HG03354 (cell line): ENCODE measurements around the gene RHBDF2.

Source experiments
- ATAC-seq: cut with Tn5 transposase; IDR thresholded peaks from one replicate; pipeline ENCODE4 v1.9.1; 2021; ENCODE audit warnings: mild to moderate bottlenecking; ENCODE audit not compliant: unreplicated experiment, poor library complexity, severe bottlenecking

RHBDF2 gene

GRCh38 chr17:76427501-76428231, 73.6 kb downstream of the RHBDF2 start:
- ATAC-seq: no peak

GRCh38 chr17:76426853-76427252, 74.4 kb downstream of the RHBDF2 start:
- ATAC-seq: no peak

GRCh38 chr17:76422860-76423259, 78.4 kb downstream of the RHBDF2 start:
- no peak for ATAC-seq

- ATAC-seq: no peak
Observed at GRCh38 chr17:76422406-76422805, 78.8 kb downstream of the RHBDF2 start.

GRCh38 chr17:76421044-76421407, 80.2 kb downstream of the RHBDF2 start:
- no peak for ATAC-seq
